Caco-2 (cell line): Measurements from ENCODE around the gene BBS12. TPM values are rescaled to one million over a fixed set of nuclear protein-coding genes. Genes with fewer than 3 reads are reported as not detected.

Experiments
- BruUV-seq: library from RNA; stranded (reverse); fragments of 400-500 nt; replicated peaks from 2 replicates; lab custom pipeline; 2021; lab: Mats Ljungman, UMichigan
- CTCF ChIA-PET: fragments of 300-600 bp; sonication (Branson Sonifier 250); formaldehyde crosslinking; loops from one replicate; lab custom pipeline; 2022; ENCODE audit warnings: antibody characterized with exemption; lab: Charles Lee
- POLR2A ChIA-PET: fragments of 300-600 bp; sonication (Branson Sonifier 250); formaldehyde crosslinking; loops from one replicate; lab custom pipeline; 2022; ENCODE audit warnings: antibody characterized with exemption; lab: Charles Lee
- DNase-seq, 2 experiments: peaks; one replicate each; pipeline versions ENCODE4 v3.0.0 to v3.0.0-alpha.2; 2020 to 2022
- H3K27me3 ChIP-seq: replicated peaks from 2 replicates; pipeline ENCODE4 v1.6.0; 2011; ENCODE audit warnings: low read length; ENCODE audit not compliant: control insufficient read depth, insufficient read depth
- H3K36me3 ChIP-seq: 2 replicates; pipeline ENCODE4 v1.5.1; 2011; ENCODE audit warnings: low read length; ENCODE audit not compliant: control insufficient read depth, insufficient read depth
- H3K4me1 ChIP-seq: fragments of 250-450 bp; sonication (Bioruptor Pico); 2 replicates; pipeline ENCODE4 v1.5.1; 2020; ENCODE audit warnings: mild to moderate bottlenecking
- H3K4me3 ChIP-seq: 2 replicates; pipeline ENCODE4 v1.5.1; 2011; ENCODE audit warnings: low read depth, mild to moderate bottlenecking, control low read depth, low read length
- H3K9me3 ChIP-seq: fragments of 250-450 bp; sonication (Bioruptor Pico); 2 replicates; pipeline ENCODE4 v1.5.1; 2020; ENCODE audit warnings: mild to moderate bottlenecking, moderate library complexity
- H3K27ac Mint-ChIP-seq: one replicate; pipeline ENCODE4 v1.8.0; 2022; ENCODE audit warnings: mixed read lengths; ENCODE audit not compliant: unreplicated experiment
- H3K27me3 Mint-ChIP-seq: one replicate; pipeline ENCODE4 v1.8.0; 2022; ENCODE audit warnings: mixed read lengths; ENCODE audit not compliant: insufficient read depth, unreplicated experiment
- H3K36me3 Mint-ChIP-seq: one replicate; pipeline ENCODE4 v1.8.0; 2022; ENCODE audit warnings: mild to moderate bottlenecking, mixed read lengths; ENCODE audit not compliant: insufficient read depth, unreplicated experiment
- H3K4me1 Mint-ChIP-seq: one replicate; pipeline ENCODE4 v1.8.0; 2022; ENCODE audit warnings: low read depth, mixed read lengths; ENCODE audit not compliant: unreplicated experiment
- H3K4me3 Mint-ChIP-seq: one replicate; pipeline ENCODE4 v1.8.0; 2022; ENCODE audit warnings: mild to moderate bottlenecking, moderate library complexity, mixed read lengths; ENCODE audit not compliant: unreplicated experiment
- H3K9me3 Mint-ChIP-seq: one replicate; pipeline ENCODE4 v1.8.0; 2022; ENCODE audit warnings: mixed read lengths; ENCODE audit not compliant: unreplicated experiment
- CTCF ChIP-seq, 2 experiments: fragments of 200-600 bp in 1 of 2; IDR thresholded peaks; 1 replicate in 1 of 2; 2 replicates in 1 of 2; pipeline versions ENCODE4 v1.5.1 to v1.8.0; 2011 to 2022; ENCODE audit warnings: antibody characterized with exemption in 1 of 2, control low read depth in 1 of 2, inconsistent platforms in 1 of 2, low read depth in 1 of 2, low read length in 1 of 2, mild to moderate bottlenecking in 1 of 2, moderate library complexity in 1 of 2; ENCODE audit not compliant: insufficient read depth in 1 of 2, severe bottlenecking in 1 of 2, unreplicated experiment in 1 of 2
- intact Hi-C: fragments of 100-400 bp; cut with micrococcal nuclease; formaldehyde crosslinking; loops from one replicate; pipeline ENCODE4 v1.10.0; 2022; ENCODE audit not compliant: unreplicated experiment
- total RNA-seq: library from RNA; stranded (reverse); gene quantifications from 2 replicates; pipeline ENCODE4 v1.2.3, GENCODE V29; 2022

The BBS12 gene
- total RNA-seq, 1 experiment from 2014 or later = 2.7 TPM

GRCh38 chr4:122762966-122763716 lies 30.6 kb downstream of the BBS12 start:
- no peaks in the 10 kb centered on the region for H3K27me3 Mint-ChIP-seq
- CTCF ChIA-PET = no interaction called here

GRCh38 chr4:122764071-122764820 lies 31.7 kb downstream of the BBS12 start:
- Mint-ChIP-seq H3K27me3 (no peaks in the 10 kb centered on the region), H3K4me1 (peaks cover 5% of the 10 kb centered on the region), H3K36me3 (no peaks in the 10 kb centered on the region), H3K9me3 (no peaks in the 10 kb centered on the region), H3K4me3 (no peak overlapping the region), H3K27ac (no peak overlapping the region)
- ChIA-PET CTCF (no interaction called here), POLR2A (no interaction called here)
- DNase-seq = no peak
- H3K4me3 ChIP-seq = no peak overlapping the region
- no peaks in the 10 kb centered on the region for H3K36me3 ChIP-seq
- H3K9me3 ChIP-seq = no peaks in the 10 kb centered on the region
- peaks cover 26% of the 10 kb centered on the region for H3K4me1 ChIP-seq
- intact Hi-C loops = no loop called here
- no peaks in the 10 kb centered on the region for H3K27me3 ChIP-seq
- no TSS peak for BruUV-seq
- TF ChIP-seq CTCF (IDR thresholded peaks at IDR 0.05; ENCODE audit: insufficient read depth in 1 of 2, low read depth in 1 of 2, low read length in 1 of 2, severe bottlenecking in 1 of 2, unreplicated experiment in 1 of 2) = no peak

More at GRCh38 chr4:122762966-122763716, 30.6 kb downstream of the BBS12 start:
- no TSS peak for BruUV-seq
- H3K27ac Mint-ChIP-seq = no peak overlapping the region
- H3K4me1 Mint-ChIP-seq = peaks cover 7% of the 10 kb centered on the region
- Histone ChIP-seq H3K4me3 (no peak overlapping the region), H3K9me3 (no peaks in the 10 kb centered on the region), H3K36me3 (no peaks in the 10 kb centered on the region), H3K27me3 (no peaks in the 10 kb centered on the region), H3K4me1 (peaks cover 21% of the 10 kb centered on the region)
- POLR2A ChIA-PET = no interaction called here
- DNase-seq = no peak
- intact Hi-C loops = no loop called here
- H3K36me3 Mint-ChIP-seq = no peaks in the 10 kb centered on the region
- no peak for TF ChIP-seq CTCF (IDR thresholded peaks at IDR 0.05; ENCODE audit: insufficient read depth in 1 of 2, low read depth in 1 of 2, low read length in 1 of 2, severe bottlenecking in 1 of 2, unreplicated experiment in 1 of 2)
- H3K9me3 Mint-ChIP-seq = no peaks in the 10 kb centered on the region
- H3K4me3 Mint-ChIP-seq = no peak overlapping the region

- DNase-seq = no peak
- H3K4me1 ChIP-seq = peaks cover 26% of the 10 kb centered on the region
- Mint-ChIP-seq H3K4me3 (no peak overlapping the region), H3K27me3 (no peaks in the 10 kb centered on the region), H3K9me3 (no peaks in the 10 kb centered on the region), H3K27ac (no peak overlapping the region), H3K36me3 (no peaks in the 10 kb centered on the region), H3K4me1 (peaks cover 5% of the 10 kb centered on the region)
- POLR2A ChIA-PET = no interaction called here
- H3K36me3 ChIP-seq = no peaks in the 10 kb centered on the region
- intact Hi-C loops = no loop called here
- no peak overlapping the region for H3K4me3 ChIP-seq
- no peaks in the 10 kb centered on the region for H3K9me3 ChIP-seq
- CTCF ChIA-PET = no interaction called here
- no TSS peak for BruUV-seq
- no peak for TF ChIP-seq CTCF (IDR thresholded peaks at IDR 0.05; ENCODE audit: insufficient read depth in 1 of 2, low read depth in 1 of 2, low read length in 1 of 2, severe bottlenecking in 1 of 2, unreplicated experiment in 1 of 2)
- H3K27me3 ChIP-seq = no peaks in the 10 kb centered on the region
Measured at GRCh38 chr4:122764821-122765215, 32.3 kb downstream of the BBS12 start.
